NCI-H1694 treated with DMSO at 0.1 percent for 48 hours (cell line): ENCODE measurements around the gene SLC8B1.

ENCODE experiments used
- DNase-seq: peaks from one replicate; lab custom pipeline; 2025; lab: John Stamatoyannopoulos, UW

Gene SLC8B1

DNA sequence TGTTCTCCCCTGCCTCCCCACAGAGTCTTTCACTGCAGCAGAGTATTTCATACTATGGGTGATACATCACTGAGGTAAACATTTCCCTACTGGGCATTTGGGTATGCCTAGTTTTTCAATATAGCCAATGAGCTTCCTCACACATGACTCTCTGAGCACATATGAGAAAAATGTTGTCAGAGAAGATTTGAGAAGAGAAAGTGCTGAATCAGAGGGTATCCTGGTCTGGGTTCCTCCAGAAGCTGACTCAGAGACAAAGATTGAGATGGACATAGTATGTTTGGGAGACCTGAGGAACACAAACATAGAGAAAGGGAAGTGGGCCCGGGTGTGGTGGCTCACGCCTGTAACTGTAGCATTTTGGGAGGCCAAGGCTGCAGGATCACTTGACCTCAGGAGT is 12.6 kb downstream of the SLC8B1 start:
- DNase-seq, result no peak

DNA sequence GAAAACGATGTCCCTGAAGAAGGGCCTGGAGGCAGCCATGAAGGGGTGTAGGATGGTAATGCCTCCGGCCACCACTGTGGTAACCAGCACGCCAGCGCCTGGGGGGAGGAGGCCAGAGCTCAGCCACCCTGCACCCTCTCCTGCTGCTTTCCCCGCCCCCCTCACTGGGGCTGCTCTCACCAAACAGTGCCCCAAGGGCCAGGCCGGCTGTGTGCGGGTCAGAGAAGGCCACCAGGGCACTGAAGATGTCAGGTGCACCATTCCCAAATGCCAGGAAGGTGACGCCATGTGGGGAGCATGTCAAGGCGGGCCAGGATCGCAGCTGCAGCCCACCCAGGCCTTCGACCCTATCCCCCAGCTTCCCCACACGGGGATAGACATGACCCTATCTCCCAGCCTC is 14.5 kb downstream of the SLC8B1 start:
- DNase-seq, result no peak

DNA sequence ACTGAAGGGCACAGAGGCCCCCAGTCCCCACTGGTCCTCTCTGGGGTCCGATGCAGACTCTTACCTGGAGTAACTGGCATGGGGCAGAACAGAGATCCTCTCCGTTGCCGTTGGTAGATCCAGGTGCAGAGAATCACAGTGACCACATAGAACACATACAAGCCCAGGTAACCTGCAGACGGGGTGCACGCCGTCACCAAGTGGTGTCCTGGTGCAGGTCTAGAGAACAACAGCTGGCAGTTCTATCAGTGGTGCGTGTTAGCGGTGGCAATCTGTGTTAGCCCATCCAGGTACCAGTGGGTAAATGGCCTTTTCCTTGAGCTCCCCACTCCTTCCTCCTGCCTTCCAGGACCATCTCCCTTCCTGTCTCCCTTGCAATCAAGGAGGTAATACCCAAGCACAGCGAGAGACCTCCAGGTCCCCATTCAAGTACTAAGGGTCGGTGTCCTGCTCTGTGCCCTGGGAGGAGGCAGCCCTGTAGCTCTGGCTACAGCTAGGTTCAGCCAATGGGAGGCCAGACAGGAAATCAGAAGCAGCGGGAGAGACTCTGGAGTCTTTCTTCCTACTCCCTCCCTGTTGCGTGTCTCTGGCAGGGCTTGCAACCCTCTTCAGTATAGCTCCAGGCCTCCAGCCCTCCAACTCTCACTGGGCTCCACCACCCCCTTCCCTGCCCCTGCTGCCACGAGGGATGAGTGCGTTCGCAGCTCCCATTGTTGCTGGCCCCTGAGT is 15.8 kb downstream of the SLC8B1 start:
- DNase-seq, result no peak

DNA sequence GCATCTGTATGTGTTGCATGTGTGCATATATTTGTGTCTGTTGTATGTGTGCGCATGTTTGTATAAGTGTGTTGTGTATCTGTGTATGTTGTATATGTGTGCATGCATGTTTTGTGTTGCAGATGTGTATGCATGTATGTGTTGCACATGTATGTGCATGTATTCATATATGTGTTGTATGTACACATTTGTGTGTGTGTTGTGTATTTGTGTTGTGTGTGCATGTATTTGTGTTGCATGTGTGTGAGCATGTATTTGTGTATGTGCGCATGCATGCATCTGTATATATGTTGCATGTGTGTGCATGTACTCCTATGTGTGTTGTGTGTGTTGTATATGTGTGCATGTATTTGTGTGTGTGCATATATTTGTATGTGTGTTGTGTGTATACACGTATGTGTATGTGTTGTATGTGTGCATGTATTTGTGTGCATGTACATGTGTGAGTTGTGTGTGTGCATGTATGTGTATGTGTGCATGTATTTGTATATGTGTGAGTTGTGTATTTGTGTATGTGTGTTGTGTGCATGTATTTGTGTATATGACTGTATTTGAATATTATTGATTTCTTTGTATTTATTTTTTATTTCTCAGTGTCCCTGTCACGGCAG is 16.8 kb downstream of the SLC8B1 start:
- DNase-seq, result no peak

DNA sequence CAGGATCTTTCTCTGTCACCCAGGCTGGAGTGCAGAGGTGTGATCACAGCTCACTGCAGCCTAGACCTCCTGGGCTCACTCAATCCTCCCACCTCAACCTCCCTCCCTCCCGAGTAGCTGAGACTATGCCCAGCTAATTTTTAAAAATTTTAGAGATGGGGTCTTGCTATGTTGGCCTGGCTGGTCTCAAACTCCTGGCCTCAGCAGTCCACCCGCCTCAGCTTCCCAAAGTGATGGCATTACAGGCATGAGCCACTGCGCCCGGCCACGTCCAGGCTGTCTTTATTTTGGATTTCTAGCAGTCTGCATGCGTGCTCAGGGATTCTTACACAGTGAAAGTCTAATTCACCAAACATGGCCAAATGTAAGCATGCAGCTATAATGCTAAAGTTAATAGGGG is 17.8 kb downstream of the SLC8B1 start:
- no peak for DNase-seq

DNA sequence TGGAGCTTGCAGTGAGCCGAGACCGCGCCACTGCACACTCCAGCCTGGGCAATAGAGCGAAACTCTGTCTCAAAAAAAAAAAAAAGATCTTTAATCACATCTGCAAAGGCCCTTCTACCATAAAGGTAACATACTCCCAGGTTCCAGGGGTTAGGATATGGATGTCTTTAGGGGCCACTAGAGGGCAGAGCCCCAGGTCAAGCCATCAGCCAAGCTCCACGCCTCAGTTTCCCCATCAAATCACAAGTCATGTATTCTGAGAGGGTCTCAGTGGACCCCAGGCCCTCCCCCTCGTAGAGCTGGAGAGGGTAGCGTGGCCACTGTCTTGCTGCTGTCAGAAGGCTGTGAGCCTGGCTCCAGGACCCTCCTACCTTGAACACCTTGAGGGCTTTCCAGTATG is 18.8 kb downstream of the SLC8B1 start:
- no peak for DNase-seq

DNA sequence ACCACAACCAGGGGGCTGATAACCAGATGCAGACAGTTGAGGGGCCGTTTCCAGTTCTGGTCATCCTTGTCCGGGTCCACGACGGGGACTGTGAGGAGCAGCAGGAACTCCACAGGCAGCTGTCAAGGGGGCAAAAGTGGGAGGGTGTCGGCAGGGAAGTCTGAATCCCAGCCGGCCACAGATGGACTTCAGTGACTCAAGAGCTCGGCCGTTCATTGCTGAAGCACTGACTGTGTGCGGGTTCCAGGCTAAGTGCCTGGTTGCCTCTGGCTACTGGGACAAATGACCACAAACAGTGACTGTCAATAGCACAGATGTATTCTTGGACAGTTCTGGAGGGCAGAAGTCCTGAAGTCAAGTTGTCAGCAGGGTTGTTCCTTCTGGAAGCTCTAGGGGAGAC is 19.6 kb downstream of the SLC8B1 start:
- no peak for DNase-seq

DNA sequence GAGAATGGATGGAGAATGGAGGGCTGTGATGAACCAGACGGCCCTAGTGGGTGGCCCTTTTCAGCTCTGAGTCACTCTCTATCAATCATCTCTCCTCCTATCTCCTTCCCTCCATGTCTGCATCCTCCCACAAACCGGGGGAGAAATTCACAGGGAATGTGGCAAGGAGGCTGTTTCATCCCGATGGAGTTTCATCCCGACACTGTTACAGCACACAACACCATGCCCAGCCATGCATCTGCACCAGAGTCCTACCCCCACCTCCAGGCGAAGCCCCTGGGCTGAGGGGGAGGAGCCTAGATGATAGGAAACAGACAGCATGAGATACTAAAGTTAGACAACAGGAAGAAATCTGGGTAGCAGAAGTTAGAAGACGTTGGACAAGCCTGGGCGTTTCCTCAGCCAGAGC is 20.8 kb downstream of the SLC8B1 start:
- DNase-seq, result no peak

DNA sequence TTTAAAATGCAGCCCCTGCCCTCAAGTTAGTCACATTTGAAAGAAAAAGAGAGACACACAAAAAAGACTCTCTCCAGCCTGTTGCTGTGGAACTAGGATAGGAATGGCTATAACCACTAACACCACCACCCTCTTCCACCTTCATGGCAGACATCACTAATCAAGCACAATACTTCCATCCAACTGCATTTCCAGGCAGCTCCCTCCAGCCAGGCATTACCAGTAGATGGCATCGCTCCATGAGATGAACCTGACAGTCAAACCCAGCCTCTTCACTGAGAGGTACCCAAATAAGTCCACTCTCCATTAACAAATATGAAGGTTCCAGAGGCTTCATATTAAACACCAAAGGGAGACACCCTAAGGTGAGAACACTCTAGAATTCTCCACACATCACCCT is 24.4 kb downstream of the SLC8B1 start:
- no peak for DNase-seq

DNA sequence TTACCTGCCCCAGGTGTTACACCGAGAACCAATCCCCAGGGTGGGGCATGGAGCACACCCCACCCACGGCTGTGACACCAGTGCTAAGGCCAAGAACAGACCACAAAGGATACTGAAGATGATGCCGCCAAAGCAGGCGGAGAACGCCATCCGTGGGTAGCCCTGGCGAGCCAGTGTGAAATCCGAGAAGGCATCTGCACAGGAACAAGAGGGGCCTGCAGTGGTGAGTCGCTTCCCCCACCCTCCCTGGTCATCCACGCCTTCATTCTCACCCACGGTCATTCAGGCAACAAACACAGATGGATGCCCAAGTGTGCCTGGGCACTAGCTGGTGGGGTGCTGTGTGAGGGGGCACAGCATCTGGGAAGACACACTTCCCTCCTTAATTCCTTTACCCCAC is 28.5 kb downstream of the SLC8B1 start:
- DNase-seq, result no peak

DNA sequence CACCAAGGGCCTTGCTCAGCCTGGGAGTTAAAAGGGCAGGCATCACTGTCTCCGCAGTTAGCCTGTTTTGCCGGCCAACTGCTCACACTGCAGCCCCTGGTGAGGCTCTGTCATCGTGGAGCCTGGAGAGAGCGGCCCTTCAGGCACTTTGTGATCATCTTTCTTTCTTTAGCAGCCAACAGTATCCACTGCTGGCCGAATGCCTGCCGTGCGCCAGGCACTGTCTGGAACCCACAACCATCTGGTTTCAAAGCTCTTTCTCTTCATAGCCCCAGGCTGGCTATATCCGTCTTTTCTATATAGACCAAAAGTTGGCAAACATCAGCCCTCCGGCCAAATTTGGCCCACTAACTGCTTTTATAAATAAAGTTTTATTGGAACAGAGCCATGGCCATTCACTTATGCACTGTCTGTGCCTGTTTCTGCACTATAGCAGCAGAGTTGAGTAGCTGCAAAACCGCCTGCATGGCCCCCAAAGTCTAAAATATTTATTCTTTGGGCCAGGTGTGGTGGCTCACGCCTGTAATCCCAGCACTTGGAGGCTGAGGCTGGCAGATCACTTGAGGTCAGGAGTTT is 29.5 kb downstream of the SLC8B1 start:
- peak; percentile 42 for DNase-seq

DNA sequence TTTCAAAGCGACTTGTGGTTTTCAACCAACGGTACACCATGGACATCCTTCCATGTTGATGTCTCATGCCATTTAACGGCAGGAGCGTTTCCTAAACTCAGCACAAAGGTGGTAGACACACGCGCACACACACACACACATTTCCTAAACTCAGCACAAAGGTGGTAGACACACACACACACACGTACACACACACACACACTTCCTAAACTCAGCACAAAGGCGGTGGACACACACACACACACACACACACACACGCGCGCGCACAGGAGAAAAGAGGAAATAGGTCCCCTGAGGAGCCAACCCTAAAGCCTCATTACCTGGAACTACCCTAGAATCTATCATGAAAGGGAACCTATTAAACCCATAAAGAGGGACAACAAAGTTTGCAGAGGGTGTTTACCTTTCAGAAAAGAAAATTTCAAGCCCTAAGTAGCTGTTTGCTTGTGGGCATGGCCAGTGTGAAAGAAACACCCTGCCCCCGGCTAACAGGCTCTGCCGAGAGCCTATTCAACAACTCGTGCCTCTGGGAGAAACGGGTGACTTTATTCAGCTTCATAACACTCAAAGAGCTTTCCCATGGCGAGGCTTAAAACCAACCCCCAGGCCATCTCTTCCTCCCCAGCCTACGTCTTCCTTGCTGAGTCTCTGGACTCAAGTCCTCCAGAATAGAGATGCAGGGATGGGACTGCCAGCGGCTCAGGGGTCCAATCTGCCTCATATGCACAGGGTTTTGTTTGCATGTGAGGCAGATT is 31.8 kb downstream of the SLC8B1 start:
- DNase-seq, result no peak

DNA sequence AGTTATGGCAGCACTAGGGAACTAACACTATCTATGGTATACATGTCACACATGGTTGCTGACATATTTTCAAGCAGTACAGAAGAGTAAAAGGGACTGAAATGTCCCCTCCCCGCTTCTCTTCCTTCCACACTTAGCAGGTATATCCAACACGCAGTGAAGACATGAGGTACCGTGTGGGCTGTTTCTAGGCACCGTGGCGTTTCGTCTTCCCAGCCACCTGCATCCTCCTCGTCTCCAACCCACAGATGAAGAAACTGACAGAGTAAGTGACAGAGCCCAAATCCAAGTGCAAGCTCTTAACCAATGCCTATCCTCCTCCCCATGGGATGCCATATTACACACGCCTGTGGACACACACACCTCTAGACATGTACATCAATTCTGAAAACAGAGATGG is 32.4 kb downstream of the SLC8B1 start:
- DNase-seq, result no peak

DNA sequence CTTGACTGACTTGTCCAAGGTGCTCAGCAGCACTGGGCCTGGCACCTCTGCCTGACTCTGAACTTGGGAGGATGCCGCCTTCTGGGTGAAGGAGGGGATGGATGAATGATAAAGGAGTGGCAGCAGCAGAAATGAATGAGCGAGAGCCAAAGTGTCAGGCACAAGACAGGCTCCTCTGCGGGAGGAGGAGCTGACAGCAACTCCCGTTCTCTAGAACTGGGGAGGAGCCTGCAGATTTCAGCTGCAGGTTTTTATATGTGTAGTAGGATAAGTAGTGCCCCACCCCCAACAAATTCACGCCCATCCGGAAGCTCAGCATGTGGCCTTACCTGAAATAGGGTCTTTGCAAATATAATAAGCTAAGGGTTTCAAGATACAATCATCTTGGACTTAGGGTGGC is 33.1 kb downstream of the SLC8B1 start:
- no peak for DNase-seq

DNA sequence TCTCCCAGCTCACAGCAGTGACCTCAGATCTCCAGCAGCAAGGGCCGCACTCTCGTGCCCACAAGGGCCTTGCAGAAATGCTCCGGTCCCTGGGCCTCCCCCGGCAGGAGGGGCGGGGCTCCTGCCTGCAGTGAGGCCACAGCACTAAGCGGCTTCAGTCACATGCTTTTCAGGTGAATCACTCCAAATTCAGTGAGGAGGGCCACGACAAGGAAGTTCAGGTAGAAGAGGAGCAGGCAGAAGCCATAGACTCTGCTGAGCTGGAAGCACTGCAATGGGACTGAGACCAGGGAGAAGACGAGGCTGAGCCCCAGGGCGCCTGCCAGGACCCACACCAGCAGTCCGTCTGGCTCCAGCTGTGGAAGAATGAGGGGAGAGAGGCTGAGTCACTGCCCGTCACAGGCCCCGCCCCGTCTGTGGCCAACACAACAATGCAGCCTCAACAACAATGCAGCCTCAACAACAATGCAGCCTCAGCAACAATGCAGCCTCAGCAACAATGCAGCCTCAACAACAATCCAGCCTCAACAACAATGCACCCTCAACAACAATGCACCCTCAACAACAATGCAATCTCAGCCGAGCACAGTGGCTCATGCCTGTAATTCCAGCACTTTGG is 35.2 kb downstream of the SLC8B1 start:
- no peak for DNase-seq

DNA sequence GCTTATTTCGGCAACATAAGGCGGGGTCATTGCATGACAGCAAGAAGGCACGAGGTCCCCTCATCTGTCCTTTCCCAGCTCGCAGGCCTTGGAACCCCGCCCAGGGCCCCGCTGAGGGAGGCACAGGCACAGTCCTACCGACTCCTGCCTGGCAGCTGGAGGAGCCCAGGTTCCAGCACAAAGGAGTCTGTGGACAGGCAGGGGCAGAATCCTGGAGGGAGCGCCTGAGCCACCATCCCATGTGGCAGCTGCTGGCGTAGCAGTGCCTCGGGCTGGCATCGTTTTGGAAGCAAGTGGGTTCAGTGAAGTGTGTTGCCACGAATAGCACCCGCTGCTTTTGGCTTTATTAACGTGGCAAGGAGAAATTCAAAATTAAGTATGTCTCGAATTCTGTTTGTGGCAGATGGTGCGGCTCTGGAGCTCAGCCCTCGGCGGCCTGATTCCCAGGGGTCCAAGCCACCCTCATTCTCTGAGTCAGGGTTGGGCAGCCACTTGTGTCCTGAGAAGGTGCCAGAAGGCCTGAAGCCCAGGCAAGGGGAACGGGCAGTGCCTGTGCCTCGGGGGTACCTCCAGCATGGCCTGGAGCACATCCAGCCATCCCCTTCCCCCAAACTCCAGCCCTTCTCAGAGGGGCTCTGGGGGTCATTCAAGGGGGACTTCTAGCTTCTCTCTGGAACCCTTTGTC is 35.9 kb downstream of the SLC8B1 start:
- DNase-seq, result peak; percentile 85

DNA sequence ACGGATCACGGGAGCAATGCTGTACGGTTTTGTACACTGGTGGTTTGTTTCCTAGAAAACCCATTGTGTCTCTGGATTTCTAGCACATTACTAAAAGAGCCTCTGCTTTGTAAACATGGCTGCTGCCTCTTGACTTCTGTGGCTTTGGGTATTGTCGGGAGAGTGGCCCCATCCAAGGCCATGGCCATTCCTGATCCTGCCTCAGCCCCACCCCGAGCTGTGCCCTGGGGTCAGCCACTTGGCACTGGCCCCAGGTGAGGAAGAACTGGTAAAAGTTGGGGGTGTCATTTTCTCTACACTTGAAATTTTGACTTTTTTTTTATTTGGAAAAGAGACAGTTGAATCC is 36.5 kb downstream of the SLC8B1 start:
- peak; percentile 28 for DNase-seq

DNA sequence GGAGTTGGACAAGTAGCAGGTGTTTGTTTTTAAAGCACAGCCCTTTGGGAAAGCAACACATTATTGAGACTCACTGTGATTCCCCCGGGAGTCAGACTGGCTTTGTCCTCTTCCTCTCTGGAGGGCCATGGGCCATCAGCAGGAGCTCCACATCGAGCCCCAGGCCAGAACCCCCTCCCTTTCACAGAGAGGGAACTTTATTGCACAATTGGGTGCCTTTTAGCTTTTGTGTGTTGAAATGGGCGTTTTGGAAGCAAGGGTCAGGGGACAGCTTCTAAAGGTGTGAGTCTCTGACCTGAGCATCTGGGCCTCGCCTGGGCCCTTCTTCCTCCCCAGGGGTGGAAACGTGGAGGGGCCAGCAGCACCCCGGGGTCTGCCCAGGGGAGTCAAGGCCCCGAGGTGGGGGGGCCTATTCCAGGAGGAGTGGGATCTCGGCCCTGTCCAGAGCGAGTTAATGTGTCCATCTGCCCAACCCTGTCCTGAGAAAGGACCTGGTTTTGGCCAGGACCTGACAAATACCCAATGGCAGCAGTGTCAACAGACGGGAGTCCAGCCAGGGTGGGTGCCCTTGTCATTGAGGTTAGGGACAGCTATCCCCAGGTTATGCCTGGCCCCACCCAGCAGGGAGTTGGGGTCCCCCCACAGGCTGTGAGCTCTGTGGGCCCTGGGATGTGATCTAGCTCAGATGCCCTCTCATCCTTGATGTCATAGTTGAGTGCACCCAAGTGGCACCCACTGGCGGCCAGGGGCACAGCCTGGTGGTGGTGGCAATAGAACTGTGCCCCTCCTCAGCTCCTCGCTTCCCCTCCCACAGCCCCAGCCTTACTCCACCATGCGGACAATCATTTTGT is 37.1 kb downstream of the SLC8B1 start:
- DNase-seq, result no peak

DNA sequence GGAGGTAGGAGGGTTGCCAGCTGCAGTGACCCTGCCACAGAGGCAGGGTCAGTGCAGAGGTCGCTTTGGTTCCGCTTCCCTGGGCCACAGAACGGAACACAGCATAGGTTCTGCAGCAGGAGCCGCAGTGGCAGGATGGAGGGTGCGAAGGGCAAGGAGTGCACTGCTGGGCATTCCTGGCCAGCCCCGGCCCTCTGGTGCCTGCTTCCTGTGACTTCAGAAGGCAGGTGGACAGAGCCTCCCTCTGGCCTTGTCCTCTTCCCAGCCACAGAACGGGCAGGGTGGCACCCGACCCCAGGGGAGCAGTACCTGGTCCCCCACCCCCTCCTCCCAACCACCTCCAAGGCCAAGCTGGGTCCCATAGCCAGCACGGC is 37.7 kb downstream of the SLC8B1 start:
- no peak for DNase-seq

DNA sequence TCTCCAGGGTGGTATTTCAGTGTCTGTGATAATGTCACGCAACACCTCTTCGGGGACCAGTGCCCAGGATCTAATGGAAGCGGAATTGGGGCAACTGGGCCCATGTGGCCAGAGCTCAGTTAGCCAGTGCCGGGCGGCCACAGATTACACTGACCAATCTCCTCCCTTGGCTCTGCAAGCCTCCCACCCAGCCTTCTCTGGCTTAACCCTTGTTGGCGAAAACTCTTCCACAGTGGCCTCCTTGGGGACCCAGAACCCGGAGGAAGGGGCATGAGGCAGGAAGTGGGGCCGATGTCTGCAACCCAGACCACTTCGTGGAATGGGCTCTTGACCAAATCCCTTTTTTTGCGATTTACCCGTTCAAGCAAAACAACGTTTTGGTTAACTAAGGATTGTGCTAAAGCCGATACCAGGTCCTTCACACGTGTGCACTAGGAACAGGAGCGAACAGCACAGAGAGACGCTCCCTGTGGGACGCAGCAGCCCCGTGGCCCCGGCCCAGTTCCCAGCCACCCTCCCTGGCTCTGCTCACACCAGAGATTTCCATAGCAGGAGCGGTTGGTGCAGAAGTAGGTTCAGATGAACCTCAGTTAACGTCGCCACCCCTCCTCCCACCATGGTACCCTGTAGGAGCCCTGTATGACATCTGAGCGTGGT is 38.2 kb downstream of the SLC8B1 start:
- DNase-seq, result no peak
